ENCODE measurements around the gene TAF13.

Gene TAF13

GRCh38 chr1:109111386-109112055, 35.7 kb upstream of the TAF13 start:
- TF ChIP-seq POLR2AphosphoS5 (IDR thresholded peaks at IDR 0.05; ENCODE audit: low read depth, low read length) = no peak
- TF ChIP-seq SIN3A (IDR thresholded peaks at IDR 0.05; ENCODE audit: borderline replicate concordance, insufficient read depth, low read length) = no peak
- no peak for TF ChIP-seq TAF1 (IDR thresholded peaks at IDR 0.05; ENCODE audit: borderline replicate concordance, insufficient read depth, low read length)
- TF ChIP-seq REST (IDR thresholded peaks at IDR 0.05; ENCODE audit: insufficient read depth in 1 of 2, low read depth in 2 of 2, low read length in 2 of 2) = no peak
- no peak for TF ChIP-seq FOXP2 (optimal IDR thresholded peaks at IDR 0.05; ENCODE audit: borderline replicate concordance, extremely low read depth, extremely low read length, insufficient read depth)

- TF ChIP-seq POLR2AphosphoS5 (IDR thresholded peaks at IDR 0.05; ENCODE audit: low read depth, low read length) (no peak), TAF1 (IDR thresholded peaks at IDR 0.05; ENCODE audit: borderline replicate concordance, insufficient read depth, low read length) (no peak), REST (IDR thresholded peaks at IDR 0.05; ENCODE audit: insufficient read depth in 1 of 2, low read depth in 2 of 2, low read length in 2 of 2) (no peak), FOXP2 (optimal IDR thresholded peaks at IDR 0.05; ENCODE audit: borderline replicate concordance, extremely low read depth, extremely low read length, insufficient read depth) (no peak), SIN3A (IDR thresholded peaks at IDR 0.05; ENCODE audit: borderline replicate concordance, insufficient read depth, low read length) (no peak)
These were observed 34.1 kb upstream of the TAF13 start for GRCh38 chr1:109109906-109110305.

GRCh38 chr1:109107785-109108184, 32.0 kb upstream of the TAF13 start:
- TF ChIP-seq POLR2AphosphoS5 (IDR thresholded peaks at IDR 0.05; ENCODE audit: low read depth, low read length) (no peak), FOXP2 (optimal IDR thresholded peaks at IDR 0.05; ENCODE audit: borderline replicate concordance, extremely low read depth, extremely low read length, insufficient read depth) (no peak), REST (IDR thresholded peaks at IDR 0.05; ENCODE audit: insufficient read depth in 1 of 2, low read depth in 2 of 2, low read length in 2 of 2) (no peak), SIN3A (IDR thresholded peaks at IDR 0.05; ENCODE audit: borderline replicate concordance, insufficient read depth, low read length) (no peak), TAF1 (IDR thresholded peaks at IDR 0.05; ENCODE audit: borderline replicate concordance, insufficient read depth, low read length) (no peak)

- TF ChIP-seq FOXP2 (optimal IDR thresholded peaks at IDR 0.05; ENCODE audit: borderline replicate concordance, extremely low read depth, extremely low read length, insufficient read depth) = no peak
- no peak for TF ChIP-seq REST (IDR thresholded peaks at IDR 0.05; ENCODE audit: insufficient read depth in 1 of 2, low read depth in 2 of 2, low read length in 2 of 2)
- no peak for TF ChIP-seq SIN3A (IDR thresholded peaks at IDR 0.05; ENCODE audit: borderline replicate concordance, insufficient read depth, low read length)
- TF ChIP-seq TAF1 (IDR thresholded peaks at IDR 0.05; ENCODE audit: borderline replicate concordance, insufficient read depth, low read length) = no peak
- TF ChIP-seq POLR2AphosphoS5 (IDR thresholded peaks at IDR 0.05; ENCODE audit: low read depth, low read length) = no peak
These were observed 30.1 kb upstream of the TAF13 start for GRCh38 chr1:109105881-109106280.
